ENCODE results near the gene CTDSP2. TPM values are rescaled to one million over a fixed set of nuclear protein-coding genes. Genes with fewer than 3 reads are reported as not detected.
A peak's percentile ranks its signal among the peaks of the same experiment; 100 is the strongest.
"Not testable (repeated sequence)": the region's sequence is repeated elsewhere in the genome, so short reads cannot be mapped to it uniquely, and the experiment has no call there.

CTDSP2 gene
- total RNA-seq, 1 experiment from 2014 or later, result 47.5 TPM

DNA sequence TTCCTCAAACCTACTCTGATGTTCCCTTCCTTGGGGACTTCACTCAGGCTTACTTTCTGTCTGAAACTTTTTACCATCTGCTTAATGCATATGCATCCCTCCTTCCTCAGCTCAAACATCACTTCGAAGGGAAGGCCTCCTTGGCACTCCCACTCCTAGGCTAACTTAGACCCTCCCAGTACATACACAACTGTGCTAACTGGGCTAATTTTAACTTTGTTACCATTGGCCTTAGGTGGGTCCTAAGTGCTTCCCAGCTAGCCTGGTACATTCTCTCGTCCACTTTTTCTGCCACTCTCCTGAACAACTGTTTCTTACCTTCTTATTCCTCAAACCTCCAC lies 70.3 kb downstream of the CTDSP2 start:
- in situ Hi-C loops (cut with HindIII; ENCODE audit: low pct_unique_long_range_greater_than_20kb, low sequenced_read_pairs), result no loop called here

DNA sequence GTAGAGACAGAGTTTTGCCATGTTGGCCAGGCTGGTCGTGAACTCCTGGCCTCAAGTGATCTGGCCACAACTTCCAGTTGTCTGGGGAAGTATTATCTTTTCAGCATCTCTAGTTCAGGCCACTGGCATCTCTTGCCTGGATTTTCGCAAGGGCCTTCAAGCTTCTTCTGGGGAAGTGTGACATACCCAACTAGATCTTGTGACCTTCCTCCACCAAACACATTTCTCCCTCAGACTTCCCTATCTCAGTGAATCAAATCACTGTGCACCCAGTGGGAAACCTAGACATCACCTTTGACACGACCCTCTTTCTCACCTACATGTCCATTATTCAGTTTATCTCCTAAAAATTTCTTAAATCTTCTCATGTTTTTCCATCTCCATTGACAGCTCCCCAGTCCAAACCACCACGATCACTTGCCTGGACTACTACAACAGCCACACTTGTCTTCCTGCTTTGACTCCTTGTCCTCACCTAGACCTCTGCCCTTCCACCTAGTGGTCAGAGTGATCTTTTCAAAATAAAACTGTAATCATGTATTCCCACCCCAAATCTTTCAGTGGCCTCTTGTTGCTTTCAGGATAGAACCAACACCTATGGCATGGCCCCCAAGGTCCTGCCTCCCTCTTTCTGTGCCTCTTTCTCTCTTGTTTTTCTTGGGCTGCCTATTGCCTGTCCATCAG lies 70.8 kb downstream of the CTDSP2 start:
- in situ Hi-C loops (cut with HindIII; ENCODE audit: low pct_unique_long_range_greater_than_20kb, low sequenced_read_pairs), result no loop called here
- no peak for DNase-seq (ENCODE audit: low read depth)

More for the DNA sequence above, 70.3 kb downstream of the CTDSP2 start:
- no peak for DNase-seq (ENCODE audit: low read depth)

DNA sequence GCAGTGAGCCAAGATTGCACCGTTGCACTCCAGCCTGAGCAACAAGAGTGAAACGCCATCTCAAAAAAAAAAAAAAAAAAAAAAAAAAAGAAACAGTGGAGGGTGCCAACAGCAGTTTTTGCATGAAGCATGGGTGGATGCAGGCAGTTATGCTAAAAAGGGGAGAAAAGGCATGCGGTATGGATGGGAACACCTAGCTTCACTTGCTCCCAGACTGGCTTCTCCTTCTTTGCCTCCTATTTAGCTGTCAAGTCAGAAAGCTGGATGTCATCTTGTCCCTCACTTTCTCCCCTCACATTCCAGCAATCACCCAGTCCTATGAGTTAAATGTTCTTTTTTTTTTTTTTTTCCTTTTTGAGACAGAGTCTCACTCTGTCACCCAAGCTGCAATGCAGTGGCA lies 71.5 kb downstream of the CTDSP2 start:
- no peak for DNase-seq (ENCODE audit: low read depth)
- in situ Hi-C loops (cut with HindIII; ENCODE audit: low pct_unique_long_range_greater_than_20kb, low sequenced_read_pairs), result no loop called here

DNA sequence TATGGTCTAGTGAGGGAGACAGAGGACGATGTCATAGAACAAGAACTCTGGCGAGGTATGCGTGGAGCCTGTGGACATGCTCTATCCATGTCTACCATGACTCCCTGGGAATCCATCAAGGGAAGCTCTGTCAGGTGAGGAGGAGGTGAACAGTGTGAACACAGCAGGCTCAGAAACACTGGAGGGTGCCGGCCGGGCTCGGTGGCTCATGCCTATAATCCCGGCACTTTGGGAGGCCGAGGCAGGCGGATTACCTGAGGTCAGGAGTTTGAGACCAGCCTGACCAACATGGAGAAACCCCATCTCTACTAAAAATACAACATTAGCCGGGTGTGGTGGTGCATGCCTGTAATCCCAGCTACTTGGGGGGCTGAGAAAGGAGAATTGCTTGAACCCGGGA lies 71.9 kb downstream of the CTDSP2 start:
- in situ Hi-C loops (cut with HindIII; ENCODE audit: low pct_unique_long_range_greater_than_20kb, low sequenced_read_pairs); DNase-seq (ENCODE audit: low read depth): not testable (repeated sequence)

DNA sequence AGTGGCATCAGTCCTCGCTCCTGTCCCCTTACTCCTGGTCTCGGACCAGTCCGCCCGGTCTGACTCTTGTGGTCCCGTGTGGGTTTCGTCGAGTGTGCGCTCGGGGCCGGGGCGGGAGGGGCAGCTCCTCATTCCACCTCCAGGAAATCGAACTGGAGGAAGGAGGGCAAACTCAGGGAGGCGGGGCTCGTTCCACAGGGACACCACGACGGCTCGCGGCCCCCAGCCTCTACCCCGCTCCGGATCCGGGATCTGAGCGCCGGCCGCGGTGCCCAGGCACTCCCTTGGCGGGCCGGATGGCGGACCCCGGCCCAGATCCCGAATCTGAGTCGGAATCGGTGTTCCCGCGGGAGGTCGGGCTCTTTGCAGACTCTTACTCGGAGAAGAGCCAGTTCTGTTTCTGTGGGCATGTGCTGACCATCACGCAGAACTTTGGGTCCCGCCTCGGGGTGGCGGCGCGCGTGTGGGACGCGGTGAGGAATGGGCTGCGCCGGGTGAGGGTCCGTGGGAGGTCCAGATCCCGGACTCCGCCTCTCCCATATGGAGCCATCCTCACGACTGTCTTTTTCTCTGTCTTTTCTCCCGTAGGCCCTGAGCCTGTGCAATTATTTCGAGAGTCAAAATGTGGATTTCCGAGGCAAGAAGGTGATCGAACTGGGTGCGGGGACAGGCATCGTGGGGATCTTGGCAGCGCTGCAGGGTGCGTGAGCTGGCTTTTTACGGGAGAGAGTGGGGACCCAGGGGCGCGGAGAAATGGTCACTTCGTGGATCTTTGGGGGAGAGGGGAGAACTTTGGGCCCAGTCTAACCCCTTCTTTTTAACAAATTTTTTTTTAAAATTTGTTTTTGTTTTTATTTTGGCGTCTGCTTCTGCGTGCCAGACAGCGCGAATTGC lies 73.9 kb downstream of the CTDSP2 start, which contains the start of gene EEF1AKMT3:
EEF1AKMT3 (plus strand) TSS at position 186 of the 894 bp plus-strand sequence; CDS start at position 297, 111 bp downstream.
- in situ Hi-C loops (cut with HindIII; ENCODE audit: low pct_unique_long_range_greater_than_20kb, low sequenced_read_pairs), result no loop called here
- no peak for DNase-seq (ENCODE audit: low read depth)

DNA sequence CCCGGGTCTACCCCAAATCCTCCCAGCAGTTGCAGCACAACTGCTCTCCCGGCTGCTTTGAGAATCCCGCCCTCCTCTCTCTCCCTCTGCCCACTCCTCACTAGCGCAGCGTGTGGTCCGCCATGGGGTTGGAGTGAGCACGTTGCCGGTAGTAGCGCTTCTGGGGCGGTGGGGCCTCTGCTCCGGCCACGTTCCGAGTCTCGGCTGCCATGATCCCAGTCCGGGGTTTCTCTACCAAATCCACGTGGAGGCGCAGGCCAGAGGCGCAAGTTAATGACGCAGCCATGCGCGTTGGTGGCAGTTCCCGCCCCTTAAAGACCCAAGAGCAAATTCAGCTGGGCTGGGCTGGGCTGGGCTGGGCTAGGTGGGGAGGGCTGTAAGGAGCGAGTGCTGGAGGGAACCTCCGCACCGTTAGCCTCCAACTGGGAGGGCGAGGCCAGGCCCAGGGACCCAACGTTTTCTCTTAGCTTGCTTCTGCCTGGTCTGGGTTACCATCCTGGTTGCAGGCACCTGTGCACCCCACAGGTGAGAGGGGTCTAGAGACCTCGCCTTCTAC lies 74.6 kb downstream of the CTDSP2 start, which contains the start of gene METTL1:
METTL1 (minus strand) TSS at position 233 of the 556 bp plus-strand sequence; CDS start at position 211, 22 bp downstream.
- DNase-seq (ENCODE audit: low read depth), result peak; percentile 99
- in situ Hi-C loops (cut with HindIII; ENCODE audit: low pct_unique_long_range_greater_than_20kb, low sequenced_read_pairs), result no loop called here

DNA sequence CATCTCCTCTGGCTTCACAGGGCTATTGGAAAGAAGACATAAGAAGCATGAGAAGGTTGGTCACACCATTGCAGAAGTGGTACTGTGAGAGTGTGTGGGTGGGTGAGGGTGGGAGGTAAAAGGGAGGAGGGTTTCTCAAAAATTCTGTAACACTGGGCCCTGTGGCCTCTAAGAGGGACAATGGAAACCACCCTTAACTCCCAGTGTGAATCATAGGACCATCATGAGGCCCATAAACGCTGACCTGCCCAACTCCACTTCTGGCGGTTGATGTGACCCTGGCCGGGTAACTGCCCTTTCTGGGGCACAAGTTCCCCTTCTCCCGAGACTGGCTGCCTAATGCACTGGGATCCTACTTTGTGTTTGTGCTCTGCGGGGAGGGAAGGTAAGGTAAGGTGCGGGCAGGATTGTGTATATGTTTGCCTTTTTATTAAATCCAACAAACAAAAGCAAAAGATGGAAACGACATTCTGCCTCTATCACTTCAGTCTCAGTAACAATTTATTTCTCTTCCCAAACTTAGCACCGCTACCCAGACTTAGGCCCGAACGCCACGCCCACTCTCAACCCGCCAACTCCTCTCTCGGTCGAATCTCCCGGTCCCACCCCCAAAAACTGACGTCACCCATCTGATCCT lies 75.2 kb downstream of the CTDSP2 start:
- in situ Hi-C loops (cut with HindIII; ENCODE audit: low pct_unique_long_range_greater_than_20kb, low sequenced_read_pairs), result no loop called here
- no peak for DNase-seq (ENCODE audit: low read depth)

DNA sequence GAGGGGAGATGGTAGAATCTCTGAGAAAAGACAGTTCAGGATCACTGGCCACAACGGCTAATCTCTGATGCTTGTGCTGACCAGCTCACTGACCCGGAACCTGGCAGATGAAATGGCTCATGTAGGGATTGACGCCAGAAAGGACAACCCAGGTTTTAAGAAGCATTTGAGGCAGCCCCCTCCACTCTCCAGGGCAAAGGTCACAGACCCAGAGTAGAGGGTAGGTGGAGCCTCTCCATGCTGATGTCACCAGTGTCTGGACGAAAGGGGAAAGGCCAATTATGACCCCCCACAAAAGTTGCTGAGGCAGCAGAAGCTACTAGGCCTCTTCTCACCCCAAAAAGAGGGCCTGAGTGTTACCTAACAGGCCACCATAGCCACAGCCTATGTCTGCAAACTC lies 75.8 kb downstream of the CTDSP2 start:
- no peak for DNase-seq (ENCODE audit: low read depth)
- in situ Hi-C loops (cut with HindIII; ENCODE audit: low pct_unique_long_range_greater_than_20kb, low sequenced_read_pairs), result no loop called here

Other genes starting within 250 kb of the CTDSP2 start
- 9.6 and 14.4 TPM in 2 replicates for gene DTX3, start 241.9 kb downstream of the CTDSP2 start, total RNA-seq (2014; rRNA removed; shearing (Covaris generic); ENCODE audit: low replicate concordance)
- 43.3 and 58.6 TPM in 2 replicates for gene ARHGEF25, start 235.3 kb downstream of the CTDSP2 start, total RNA-seq (2014; rRNA removed; shearing (Covaris generic); ENCODE audit: low replicate concordance)
- gene B4GALNT1, start 213.5 kb downstream of the CTDSP2 start, total RNA-seq (2014; rRNA removed; shearing (Covaris generic); ENCODE audit: low replicate concordance), result 64.3 and 66.6 TPM in 2 replicates
- gene OS9, start 152.6 kb downstream of the CTDSP2 start, total RNA-seq (2014; rRNA removed; shearing (Covaris generic); ENCODE audit: low replicate concordance), result 185 and 187 TPM in 2 replicates
- gene AGAP2, start 108.0 kb downstream of the CTDSP2 start, total RNA-seq (2014; rRNA removed; shearing (Covaris generic); ENCODE audit: low replicate concordance), result 0.46 and 1.1 TPM in 2 replicates
- gene TSPAN31, start 101.7 kb downstream of the CTDSP2 start, total RNA-seq (2014; rRNA removed; shearing (Covaris generic); ENCODE audit: low replicate concordance), result 103 and 136 TPM in 2 replicates
- 463 and 654 TPM in 2 replicates for gene CDK4, start 94.4 kb downstream of the CTDSP2 start, total RNA-seq (2014; rRNA removed; shearing (Covaris generic); ENCODE audit: low replicate concordance)
- gene MARCHF9, start 91.6 kb downstream of the CTDSP2 start, total RNA-seq (2014; rRNA removed; shearing (Covaris generic); ENCODE audit: low replicate concordance), result 8.0 and 16.6 TPM in 2 replicates
- gene CYP27B1, start 79.7 kb downstream of the CTDSP2 start, total RNA-seq (2014; rRNA removed; shearing (Covaris generic); ENCODE audit: low replicate concordance), result 0.07 and 0.46 TPM in 2 replicates
- gene METTL1, start 74.6 kb downstream of the CTDSP2 start, total RNA-seq (2014; rRNA removed; shearing (Covaris generic); ENCODE audit: low replicate concordance), result 30.4 and 118 TPM in 2 replicates
- gene EEF1AKMT3, start 74.1 kb downstream of the CTDSP2 start, total RNA-seq (2014; rRNA removed; shearing (Covaris generic); ENCODE audit: low replicate concordance), result 10.5 and 12.6 TPM in 2 replicates
- 25.5 and 49.0 TPM in 2 replicates for gene TSFM, start 63.9 kb downstream of the CTDSP2 start, total RNA-seq (2014; rRNA removed; shearing (Covaris generic); ENCODE audit: low replicate concordance)
- gene AVIL, start 28.0 kb downstream of the CTDSP2 start, total RNA-seq (2014; rRNA removed; shearing (Covaris generic); ENCODE audit: low replicate concordance), result not detected in 2 replicates
- gene ATP23, start 94.8 kb upstream of the CTDSP2 start, total RNA-seq (2014; rRNA removed; shearing (Covaris generic); ENCODE audit: low replicate concordance), result 15.3 and 27.9 TPM in 2 replicates